ENCODE data around the gene ID4. TPM values are rescaled to one million over a fixed set of nuclear protein-coding genes. Genes with fewer than 3 reads are reported as not detected.

Gene ID4
- total RNA-seq, 3 donors from 2014 or later, result 3.0 to 7.4 (median 4.7) TPM

DNA sequence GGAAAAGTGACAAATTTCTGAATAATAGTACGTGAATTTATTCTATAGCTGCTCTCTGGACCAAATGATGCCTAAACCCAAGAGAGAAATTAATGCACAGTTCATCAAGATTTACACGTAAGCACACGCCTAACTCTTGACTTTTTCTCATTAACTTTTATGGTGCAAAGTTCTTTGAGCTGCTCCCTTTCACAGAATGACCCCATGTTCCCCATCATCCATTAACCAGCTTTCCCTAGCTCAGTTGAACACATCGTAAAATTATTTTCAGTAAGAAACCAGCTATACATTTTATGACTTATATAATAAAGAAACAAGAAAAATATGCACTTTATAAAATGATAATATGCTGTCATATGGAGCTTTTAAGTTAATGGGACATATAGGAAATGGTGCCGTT lies 54.3 kb downstream of the ID4 start:
- no peaks in the 10 kb centered on the region for H3K36me3 ChIP-seq (ENCODE audit: low read depth)
- no peak for DNase-seq
- no peak for ATAC-seq
- intact Hi-C loops (cut with DNase I, micrococcal nuclease), result no loop called here
- no peaks in the 10 kb centered on the region for H3K4me1 ChIP-seq (ENCODE audit: low read depth)
- TF ChIP-seq, protein P1, sequence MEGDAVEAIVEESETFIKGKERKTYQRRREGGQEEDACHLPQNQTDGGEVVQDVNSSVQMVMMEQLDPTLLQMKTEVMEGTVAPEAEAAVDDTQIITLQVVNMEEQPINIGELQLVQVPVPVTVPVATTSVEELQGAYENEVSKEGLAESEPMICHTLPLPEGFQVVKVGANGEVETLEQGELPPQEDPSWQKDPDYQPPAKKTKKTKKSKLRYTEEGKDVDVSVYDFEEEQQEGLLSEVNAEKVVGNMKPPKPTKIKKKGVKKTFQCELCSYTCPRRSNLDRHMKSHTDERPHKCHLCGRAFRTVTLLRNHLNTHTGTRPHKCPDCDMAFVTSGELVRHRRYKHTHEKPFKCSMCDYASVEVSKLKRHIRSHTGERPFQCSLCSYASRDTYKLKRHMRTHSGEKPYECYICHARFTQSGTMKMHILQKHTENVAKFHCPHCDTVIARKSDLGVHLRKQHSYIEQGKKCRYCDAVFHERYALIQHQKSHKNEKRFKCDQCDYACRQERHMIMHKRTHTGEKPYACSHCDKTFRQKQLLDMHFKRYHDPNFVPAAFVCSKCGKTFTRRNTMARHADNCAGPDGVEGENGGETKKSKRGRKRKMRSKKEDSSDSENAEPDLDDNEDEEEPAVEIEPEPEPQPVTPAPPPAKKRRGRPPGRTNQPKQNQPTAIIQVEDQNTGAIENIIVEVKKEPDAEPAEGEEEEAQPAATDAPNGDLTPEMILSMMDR (IDR thresholded peaks at IDR 0.05), result no peak
- H3K4me3 ChIP-seq, result no peak overlapping the region
- no peaks in the 10 kb centered on the region for H3K9me3 ChIP-seq

Measured in mucosa of descending colon (tissue), 3 donors.